ENCODE measurements around the gene UGCG. TPM values are rescaled to one million over a fixed set of nuclear protein-coding genes. Genes with fewer than 3 reads are reported as not detected.
"Not testable (repeated sequence)": the region's sequence is repeated elsewhere in the genome, so short reads cannot be mapped to it uniquely, and the experiment has no call there.

UGCG gene
- total RNA-seq, 1 experiment from 2014 or later: 23.3 TPM

DNA sequence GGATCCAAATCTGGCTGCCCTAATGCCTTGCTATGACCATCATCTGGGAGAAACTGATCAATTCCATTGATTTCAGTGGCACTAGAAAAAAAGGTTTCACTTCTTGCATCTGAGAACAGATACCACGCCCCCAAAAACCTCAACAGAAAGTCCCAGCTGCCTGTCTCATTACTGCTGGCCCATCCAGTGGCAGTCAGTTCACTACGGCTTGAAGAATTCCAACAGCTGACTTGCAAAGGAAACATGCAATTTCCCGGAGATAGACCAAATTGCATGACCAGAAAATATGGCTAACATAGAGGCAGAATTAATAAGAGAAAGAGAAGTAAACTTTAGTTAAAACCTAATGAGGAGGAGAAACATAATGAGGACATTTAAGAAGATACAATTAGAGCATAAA is 48.6 kb downstream of the UGCG start:
- no CpG with 5 or more reads among the region's 3 CpGs for WGBS (ENCODE audit: extremely low coverage, insufficient read length, low lambda C conversion rate)
- no peaks in the 10 kb centered on the region for H3K9me3 Mint-ChIP-seq
- TF ChIP-seq, protein P1, sequence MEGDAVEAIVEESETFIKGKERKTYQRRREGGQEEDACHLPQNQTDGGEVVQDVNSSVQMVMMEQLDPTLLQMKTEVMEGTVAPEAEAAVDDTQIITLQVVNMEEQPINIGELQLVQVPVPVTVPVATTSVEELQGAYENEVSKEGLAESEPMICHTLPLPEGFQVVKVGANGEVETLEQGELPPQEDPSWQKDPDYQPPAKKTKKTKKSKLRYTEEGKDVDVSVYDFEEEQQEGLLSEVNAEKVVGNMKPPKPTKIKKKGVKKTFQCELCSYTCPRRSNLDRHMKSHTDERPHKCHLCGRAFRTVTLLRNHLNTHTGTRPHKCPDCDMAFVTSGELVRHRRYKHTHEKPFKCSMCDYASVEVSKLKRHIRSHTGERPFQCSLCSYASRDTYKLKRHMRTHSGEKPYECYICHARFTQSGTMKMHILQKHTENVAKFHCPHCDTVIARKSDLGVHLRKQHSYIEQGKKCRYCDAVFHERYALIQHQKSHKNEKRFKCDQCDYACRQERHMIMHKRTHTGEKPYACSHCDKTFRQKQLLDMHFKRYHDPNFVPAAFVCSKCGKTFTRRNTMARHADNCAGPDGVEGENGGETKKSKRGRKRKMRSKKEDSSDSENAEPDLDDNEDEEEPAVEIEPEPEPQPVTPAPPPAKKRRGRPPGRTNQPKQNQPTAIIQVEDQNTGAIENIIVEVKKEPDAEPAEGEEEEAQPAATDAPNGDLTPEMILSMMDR (conservative IDR thresholded peaks at IDR 0.05): no peak
- no peak overlapping the region for H2BK15ac ChIP-seq (ENCODE audit: low read depth, low read length)
- no peaks in the 10 kb centered on the region for H3K27me3 ChIP-seq (ENCODE audit: insufficient read depth, low read length)
- H3K79me1 ChIP-seq (ENCODE audit: insufficient read depth, low read depth, low read length, poor library complexity, severe bottlenecking): no peaks in the 10 kb centered on the region
- no peak overlapping the region for H3K4me2 ChIP-seq (ENCODE audit: insufficient read depth, insufficient read length, low read length)
- H3K27ac ChIP-seq (ENCODE audit: insufficient read length, low read depth, low read length): no peak overlapping the region
- no peak overlapping the region for H3K9ac ChIP-seq (ENCODE audit: extremely low read depth, insufficient read length, low read length)
- no peaks in the 10 kb centered on the region for H3K27me3 Mint-ChIP-seq (ENCODE audit: low read depth)
- no peak overlapping the region for H2AK5ac ChIP-seq (ENCODE audit: insufficient read length, low read length)
- H3K4me1 ChIP-seq (ENCODE audit: insufficient read depth, low read length): no peaks in the 10 kb centered on the region
- no peaks in the 10 kb centered on the region for H4K20me1 ChIP-seq (ENCODE audit: control insufficient read depth, insufficient read depth, insufficient read length)
- no peak overlapping the region for H2BK12ac ChIP-seq (ENCODE audit: insufficient read length, low read depth, low read length)
- H2AFZ ChIP-seq (ENCODE audit: low read length): no peak overlapping the region
- H3K23me2 ChIP-seq (ENCODE audit: insufficient read length, low read depth, low read length, poor library complexity, severe bottlenecking): no peaks in the 10 kb centered on the region
- no peak overlapping the region for H3T11ph ChIP-seq (ENCODE audit: low read length)
- H4K91ac ChIP-seq (ENCODE audit: insufficient read length, low read depth, low read length): no peak overlapping the region
- H3K18ac ChIP-seq (ENCODE audit: insufficient read length, low read depth, low read length): no peak overlapping the region
- no peak overlapping the region for H3K27ac Mint-ChIP-seq
- no peak overlapping the region for H4K8ac ChIP-seq (replicated peaks; ENCODE audit: insufficient read length, low read depth, low read length)
- H2BK5ac ChIP-seq (ENCODE audit: insufficient read length, low read length): no peak overlapping the region
- H3K4me1 Mint-ChIP-seq: no peaks in the 10 kb centered on the region
- H3K79me2 ChIP-seq (ENCODE audit: insufficient read depth, low read length): no peaks in the 10 kb centered on the region
- no peaks in the 10 kb centered on the region for H3K36me3 Mint-ChIP-seq (ENCODE audit: insufficient read depth in 1 of 3, low read depth in 3 of 3)
- H3K56ac ChIP-seq (ENCODE audit: insufficient read length, low read depth, low read length): no peak overlapping the region
- no peak overlapping the region for H4K5ac ChIP-seq (ENCODE audit: insufficient read length, low read depth, low read length)
- no peak for DNase-seq
- H3K23ac ChIP-seq (ENCODE audit: insufficient read length, low read depth, low read length): no peak overlapping the region
- no peak overlapping the region for H2BK20ac ChIP-seq (ENCODE audit: low read depth, low read length, poor library complexity, severe bottlenecking)
- no peak overlapping the region for H3K4me3 Mint-ChIP-seq
- no peaks in the 10 kb centered on the region for H3K9me3 ChIP-seq (ENCODE audit: control insufficient read depth, low read depth, low read length)
- H2BK120ac ChIP-seq (ENCODE audit: low read depth, low read length, poor library complexity, severe bottlenecking): no peak overlapping the region
- no peak overlapping the region for H3K4ac ChIP-seq (ENCODE audit: low read depth, low read length)
- no peak overlapping the region for H3K14ac ChIP-seq (ENCODE audit: insufficient read depth, low read length)

DNA sequence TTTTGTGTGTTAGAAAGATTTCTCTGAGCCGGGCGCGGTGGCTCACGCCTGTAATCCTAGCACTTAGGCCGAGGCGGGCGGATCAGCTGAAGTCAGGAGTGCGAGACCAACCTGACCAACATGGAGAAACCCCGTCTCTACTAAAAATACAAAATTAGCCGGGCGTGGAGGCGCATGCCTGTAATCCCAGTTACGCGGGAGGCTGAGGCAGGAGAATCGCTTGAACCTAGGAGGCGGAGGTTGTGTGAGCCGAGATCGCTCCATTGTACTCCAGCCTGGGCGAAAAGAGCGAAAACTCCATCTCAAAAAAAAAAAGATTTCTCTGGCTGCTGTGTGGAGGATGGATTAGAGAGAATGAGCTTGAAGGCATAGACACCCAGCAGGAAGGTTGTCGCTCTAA is 51.5 kb downstream of the UGCG start:
- no CpG with 5 or more reads among the region's 21 CpGs for WGBS (ENCODE audit: extremely low coverage, insufficient read length, low lambda C conversion rate)
- not testable (repeated sequence) for H3K4me1 ChIP-seq (ENCODE audit: insufficient read depth, low read length); H3K4ac ChIP-seq (ENCODE audit: low read depth, low read length); H3K79me2 ChIP-seq (ENCODE audit: insufficient read depth, low read length); H3K27me3 ChIP-seq (ENCODE audit: insufficient read depth, low read length); DNase-seq; H3K56ac ChIP-seq (ENCODE audit: insufficient read length, low read depth, low read length); H3K79me1 ChIP-seq (ENCODE audit: insufficient read depth, low read depth, low read length, poor library complexity, severe bottlenecking); H2BK12ac ChIP-seq (ENCODE audit: insufficient read length, low read depth, low read length); H3K9me3 Mint-ChIP-seq; H3K14ac ChIP-seq (ENCODE audit: insufficient read depth, low read length); H3K27me3 Mint-ChIP-seq (ENCODE audit: low read depth); H2BK20ac ChIP-seq (ENCODE audit: low read depth, low read length, poor library complexity, severe bottlenecking); H3K4me1 Mint-ChIP-seq; H3T11ph ChIP-seq (ENCODE audit: low read length); H3K4me2 ChIP-seq (ENCODE audit: insufficient read depth, insufficient read length, low read length); H2BK120ac ChIP-seq (ENCODE audit: low read depth, low read length, poor library complexity, severe bottlenecking); H3K23me2 ChIP-seq (ENCODE audit: insufficient read length, low read depth, low read length, poor library complexity, severe bottlenecking); H3K23ac ChIP-seq (ENCODE audit: insufficient read length, low read depth, low read length); H3K4me3 Mint-ChIP-seq; H3K27ac Mint-ChIP-seq; H4K5ac ChIP-seq (ENCODE audit: insufficient read length, low read depth, low read length); H3K9ac ChIP-seq (ENCODE audit: extremely low read depth, insufficient read length, low read length); H4K8ac ChIP-seq (replicated peaks; ENCODE audit: insufficient read length, low read depth, low read length); H2BK15ac ChIP-seq (ENCODE audit: low read depth, low read length); H2AK5ac ChIP-seq (ENCODE audit: insufficient read length, low read length); H2BK5ac ChIP-seq (ENCODE audit: insufficient read length, low read length); H4K20me1 ChIP-seq (ENCODE audit: control insufficient read depth, insufficient read depth, insufficient read length); H3K27ac ChIP-seq (ENCODE audit: insufficient read length, low read depth, low read length); H4K91ac ChIP-seq (ENCODE audit: insufficient read length, low read depth, low read length); H3K9me3 ChIP-seq (ENCODE audit: control insufficient read depth, low read depth, low read length); H3K18ac ChIP-seq (ENCODE audit: insufficient read length, low read depth, low read length); H3K36me3 Mint-ChIP-seq (ENCODE audit: insufficient read depth in 1 of 3, low read depth in 3 of 3)
- peak overlapping the region; percentile 77 for H2AFZ ChIP-seq (ENCODE audit: low read length)

All from H9 (cell line).